Activated naive CD8-positive, alpha-beta T cell (primary cell): Measurements from ENCODE around the gene NEK7.
"Not testable (repeated sequence)": the region's sequence is repeated elsewhere in the genome, so short reads cannot be mapped to it uniquely, and the experiment has no call there.

Experiments used
- H3K27ac Mint-ChIP-seq: one replicate; pipeline ENCODE4 v1.8.0; 2021; ENCODE audit warnings: mixed read lengths
- H3K27me3 Mint-ChIP-seq: one replicate; pipeline ENCODE4 v1.8.0; 2021; ENCODE audit warnings: mixed read lengths
- H3K36me3 Mint-ChIP-seq: one replicate; pipeline ENCODE4 v1.8.0; 2021; ENCODE audit warnings: mixed read lengths
- H3K4me1 Mint-ChIP-seq: one replicate; pipeline ENCODE4 v1.8.0; 2021; ENCODE audit warnings: low read depth, mixed read lengths
- H3K4me3 Mint-ChIP-seq: one replicate; pipeline ENCODE4 v1.8.0; 2021; ENCODE audit warnings: mild to moderate bottlenecking, mixed read lengths
- H3K9me3 Mint-ChIP-seq: one replicate; pipeline ENCODE4 v1.8.0; 2021; ENCODE audit warnings: low read depth, mixed read lengths

Gene NEK7

GRCh38 chr1:198174297-198174696, 17.5 kb downstream of the NEK7 start:
- peaks cover 4% of the 10 kb centered on the region for H3K36me3 Mint-ChIP-seq

GRCh38 chr1:198175423-198176170, 18.8 kb downstream of the NEK7 start:
- Mint-ChIP-seq H3K4me3 (peak overlapping the region; percentile 27), H3K27ac (peak overlapping the region; percentile 90), H3K4me1 (peaks cover 91% of the 10 kb centered on the region), H3K27me3 (no peaks in the 10 kb centered on the region), H3K9me3 (no peaks in the 10 kb centered on the region), H3K36me3 (no peaks in the 10 kb centered on the region)

More at GRCh38 chr1:198174297-198174696, 17.5 kb downstream of the NEK7 start:
- Mint-ChIP-seq H3K4me1 (peaks cover 91% of the 10 kb centered on the region), H3K27me3 (no peaks in the 10 kb centered on the region), H3K27ac (peak overlapping the region; percentile 93), H3K9me3 (no peaks in the 10 kb centered on the region), H3K4me3 (peak overlapping the region; percentile 75)

- Mint-ChIP-seq H3K9me3 (no peaks in the 10 kb centered on the region), H3K27me3 (no peaks in the 10 kb centered on the region), H3K4me1 (peaks cover 93% of the 10 kb centered on the region), H3K4me3 (peak overlapping the region; percentile 27), H3K36me3 (no peaks in the 10 kb centered on the region), H3K27ac (peak overlapping the region; percentile 90)
Measured at GRCh38 chr1:198176179-198176578, 19.4 kb downstream of the NEK7 start.

DNA sequence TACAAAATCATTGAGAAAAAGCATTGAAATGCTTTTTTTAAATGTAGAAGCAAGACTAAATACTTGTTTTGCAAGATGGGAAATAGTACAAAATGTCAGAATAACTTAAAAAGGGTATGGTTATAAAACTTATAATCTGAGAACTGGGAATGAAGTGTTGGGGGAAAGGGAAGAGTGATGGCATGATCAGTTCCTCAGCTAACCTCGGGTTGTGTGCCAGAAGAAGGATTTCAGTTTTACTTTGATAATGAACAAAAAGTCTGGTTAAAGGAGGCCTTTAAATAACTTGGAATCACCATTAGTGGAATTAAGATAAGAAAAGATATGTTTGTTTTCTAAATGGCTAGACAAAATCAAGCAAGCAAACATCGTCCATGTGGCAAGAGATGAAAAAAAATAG, 20.7 kb downstream of the NEK7 start:
- H3K36me3 Mint-ChIP-seq: no peaks in the 10 kb centered on the region
- H3K27ac Mint-ChIP-seq: peak overlapping the region; percentile 90
- no peaks in the 10 kb centered on the region for H3K9me3 Mint-ChIP-seq
- no peaks in the 10 kb centered on the region for H3K27me3 Mint-ChIP-seq
- peaks cover 94% of the 10 kb centered on the region for H3K4me1 Mint-ChIP-seq
- H3K4me3 Mint-ChIP-seq: peak overlapping the region; percentile 54

DNA sequence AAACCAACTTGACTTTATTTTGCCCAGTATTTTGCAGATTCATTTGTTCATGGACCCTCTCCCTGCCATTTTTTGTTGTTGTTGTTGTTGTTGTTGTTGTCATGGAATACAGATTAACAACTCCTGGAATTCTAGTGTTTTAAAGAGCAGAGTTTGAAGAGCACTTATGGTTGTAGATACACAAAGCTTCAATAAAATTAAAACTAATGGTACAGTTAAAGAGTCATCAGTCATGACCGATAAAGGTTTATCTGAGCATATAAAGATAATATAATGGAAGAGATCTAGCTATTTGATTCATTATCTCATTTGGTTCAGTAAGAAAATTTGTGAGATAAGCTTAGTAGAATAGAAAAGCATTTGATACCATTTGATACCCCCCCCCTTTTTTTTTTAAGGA, 21.8 kb downstream of the NEK7 start:
- Mint-ChIP-seq H3K9me3 (no peaks in the 10 kb centered on the region), H3K27me3 (no peaks in the 10 kb centered on the region), H3K27ac (peak overlapping the region; percentile 90), H3K4me3 (peak overlapping the region; percentile 15), H3K36me3 (no peaks in the 10 kb centered on the region), H3K4me1 (peaks cover 94% of the 10 kb centered on the region)

GRCh38 chr1:198179556-198179981, 22.8 kb downstream of the NEK7 start:
- peak overlapping the region; percentile 21 for H3K4me3 Mint-ChIP-seq
- peak overlapping the region; percentile 90 for H3K27ac Mint-ChIP-seq

GRCh38 chr1:198183605-198184004, 26.8 kb downstream of the NEK7 start:
- Mint-ChIP-seq H3K4me1 (peaks cover 85% of the 10 kb centered on the region), H3K36me3 (no peaks in the 10 kb centered on the region), H3K4me3 (no peak overlapping the region), H3K27me3 (no peaks in the 10 kb centered on the region), H3K27ac (peak overlapping the region; percentile 66), H3K9me3 (no peaks in the 10 kb centered on the region)

More at GRCh38 chr1:198179556-198179981, 22.8 kb downstream of the NEK7 start:
- no peaks in the 10 kb centered on the region for H3K36me3 Mint-ChIP-seq
- H3K9me3 Mint-ChIP-seq: no peaks in the 10 kb centered on the region
- peaks cover 88% of the 10 kb centered on the region for H3K4me1 Mint-ChIP-seq
- H3K27me3 Mint-ChIP-seq: no peaks in the 10 kb centered on the region

GRCh38 chr1:198184516-198184915, 27.7 kb downstream of the NEK7 start:
- H3K9me3 Mint-ChIP-seq: no peaks in the 10 kb centered on the region
- no peak overlapping the region for H3K27ac Mint-ChIP-seq
- H3K36me3 Mint-ChIP-seq: no peaks in the 10 kb centered on the region
- no peak overlapping the region for H3K4me3 Mint-ChIP-seq
- no peaks in the 10 kb centered on the region for H3K27me3 Mint-ChIP-seq
- peaks cover 85% of the 10 kb centered on the region for H3K4me1 Mint-ChIP-seq

DNA sequence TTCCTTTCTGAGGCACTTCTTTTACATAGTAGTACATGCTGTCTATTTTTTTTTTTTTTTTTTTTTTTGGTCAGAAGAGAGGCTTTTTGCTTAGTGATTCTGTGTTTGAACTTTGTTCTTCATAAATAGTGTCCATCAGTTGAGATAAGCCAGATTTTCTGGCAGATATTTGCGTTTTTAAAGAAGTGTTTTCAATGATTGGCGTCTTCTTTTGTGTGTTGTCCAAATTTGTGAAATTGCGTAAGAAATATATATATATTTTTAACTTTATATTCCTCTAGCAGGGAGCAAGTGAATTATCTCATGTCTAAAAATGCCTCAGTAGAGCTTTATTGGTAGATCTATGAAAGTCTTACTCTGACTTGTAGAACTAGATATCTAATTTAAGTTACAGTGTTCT, 28.3 kb downstream of the NEK7 start:
- Mint-ChIP-seq H3K9me3 (no peaks in the 10 kb centered on the region), H3K4me3 (no peak overlapping the region), H3K36me3 (no peaks in the 10 kb centered on the region), H3K4me1 (peaks cover 85% of the 10 kb centered on the region), H3K27me3 (no peaks in the 10 kb centered on the region), H3K27ac (peak overlapping the region; percentile 77)

DNA sequence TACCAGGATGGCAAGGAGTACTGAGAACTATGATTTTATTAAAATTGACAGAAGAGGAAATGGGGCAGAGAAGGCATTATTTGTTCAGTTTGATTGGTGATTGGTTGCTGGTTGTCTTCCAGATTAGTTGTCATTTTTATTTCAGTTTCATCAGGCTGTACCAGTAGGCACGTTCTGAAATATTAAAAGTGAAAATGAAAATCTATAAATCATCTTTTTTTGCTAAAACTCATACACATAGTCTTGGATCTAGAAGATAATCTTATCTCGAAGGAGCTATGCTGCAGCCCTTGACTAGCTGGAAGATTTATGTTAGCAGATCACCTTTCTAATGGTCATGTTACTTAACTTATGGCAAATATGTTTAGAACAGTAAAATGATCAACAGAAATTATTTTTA, 29.0 kb downstream of the NEK7 start:
- Mint-ChIP-seq H3K27me3 (no peaks in the 10 kb centered on the region), H3K36me3 (no peaks in the 10 kb centered on the region), H3K27ac (peak overlapping the region; percentile 77), H3K4me3 (peak overlapping the region; percentile 46), H3K9me3 (no peaks in the 10 kb centered on the region), H3K4me1 (peaks cover 85% of the 10 kb centered on the region)

DNA sequence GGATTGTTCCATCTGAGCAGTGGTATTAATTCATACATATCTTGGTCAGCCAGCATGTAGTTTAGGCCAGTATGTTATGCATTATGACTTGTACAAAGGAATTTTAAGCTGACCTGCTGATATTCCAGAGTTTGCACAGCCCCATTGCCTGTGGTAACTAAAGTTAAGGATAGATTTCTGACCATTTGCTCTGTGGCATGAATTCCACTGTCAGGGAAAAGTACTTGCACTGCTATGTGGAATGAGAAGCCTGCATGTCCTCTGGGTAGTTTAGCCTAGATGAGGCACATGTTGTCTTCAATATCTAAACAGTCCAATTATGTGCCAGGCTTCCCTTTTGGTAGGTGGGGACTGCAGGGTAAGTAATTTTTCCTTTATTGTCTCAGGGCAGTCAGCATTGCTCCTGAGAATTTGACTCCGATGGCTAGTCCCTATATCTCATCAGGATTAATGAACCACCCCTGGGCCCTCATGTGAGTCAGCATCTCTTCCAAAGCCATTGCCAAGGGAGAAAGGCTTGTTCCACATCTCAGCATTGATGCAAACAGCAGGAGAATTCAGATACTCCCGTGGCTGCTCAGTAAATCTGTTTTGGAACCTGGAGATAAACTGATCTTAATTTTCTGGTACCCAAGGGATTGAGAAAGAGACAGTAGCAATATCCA, 30.2 kb downstream of the NEK7 start:
- Mint-ChIP-seq H3K27me3 (no peaks in the 10 kb centered on the region), H3K9me3 (no peaks in the 10 kb centered on the region), H3K4me3 (no peak overlapping the region), H3K27ac (peak overlapping the region; percentile 82), H3K4me1 (peaks cover 84% of the 10 kb centered on the region), H3K36me3 (no peaks in the 10 kb centered on the region)

GRCh38 chr1:198187973-198188588, 31.3 kb downstream of the NEK7 start:
- H3K4me3 Mint-ChIP-seq: peak overlapping the region; percentile 64
- H3K4me1 Mint-ChIP-seq: peaks cover 84% of the 10 kb centered on the region
- H3K9me3 Mint-ChIP-seq: no peaks in the 10 kb centered on the region
- H3K27ac Mint-ChIP-seq: peak overlapping the region; percentile 82
- H3K36me3 Mint-ChIP-seq: no peaks in the 10 kb centered on the region
- H3K27me3 Mint-ChIP-seq: no peaks in the 10 kb centered on the region

GRCh38 chr1:198191117-198191516, 34.3 kb downstream of the NEK7 start:
- Mint-ChIP-seq H3K27me3 (no peaks in the 10 kb centered on the region), H3K27ac (peak overlapping the region; percentile 56), H3K4me3 (no peak overlapping the region), H3K4me1 (peaks cover 84% of the 10 kb centered on the region), H3K36me3 (no peaks in the 10 kb centered on the region), H3K9me3 (no peaks in the 10 kb centered on the region)

DNA sequence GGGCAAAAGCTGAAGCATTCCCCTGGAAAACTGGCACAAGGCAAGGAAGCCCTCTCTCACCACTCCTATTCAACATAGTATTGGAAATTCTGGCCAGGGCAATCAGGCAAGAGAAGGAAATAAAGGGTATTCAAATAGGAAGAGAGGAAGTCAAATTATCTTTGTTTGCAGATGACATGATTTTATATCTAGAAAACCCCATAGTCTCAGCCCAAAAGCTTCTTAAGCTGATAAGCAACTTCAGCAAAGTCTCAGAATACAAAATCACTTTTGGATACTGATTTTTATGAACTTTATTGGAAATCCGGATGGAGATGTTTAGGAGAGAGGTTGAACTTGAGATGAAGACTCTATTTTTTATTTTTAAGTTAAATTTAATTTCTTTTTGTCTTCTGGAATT, 37.1 kb downstream of the NEK7 start:
- H3K36me3 Mint-ChIP-seq, H3K9me3 Mint-ChIP-seq, H3K27me3 Mint-ChIP-seq, H3K4me3 Mint-ChIP-seq: not testable (repeated sequence)
- Mint-ChIP-seq H3K27ac (peak overlapping the region; percentile 41), H3K4me1 (peaks cover 79% of the 10 kb centered on the region)

GRCh38 chr1:198196630-198197029, 39.8 kb downstream of the NEK7 start:
- Mint-ChIP-seq H3K4me1 (peaks cover 71% of the 10 kb centered on the region), H3K9me3 (no peaks in the 10 kb centered on the region), H3K27me3 (no peaks in the 10 kb centered on the region), H3K36me3 (no peaks in the 10 kb centered on the region), H3K27ac (peak overlapping the region; percentile 9), H3K4me3 (no peak overlapping the region)
